GM18951 (cell line): ENCODE results near the gene TMEM26.

ENCODE experiments used
- POLR2A ChIP-seq: IDR thresholded peaks from 4 replicates; pipeline ENCODE4 v1.6.1; 2011; ENCODE audit warnings: mild to moderate bottlenecking; ENCODE audit not compliant: insufficient read length, insufficient read depth; ENCODE audit errors: extremely low read depth
- in situ Hi-C: fragments of 300-500 bp; cut with MboI; formaldehyde crosslinking; loops from one replicate; pipeline ENCODE4 v1.12.0; 2022; ENCODE audit warnings: low sequenced_read_pairs, mixed read lengths, inconsistent platforms; ENCODE audit not compliant: unreplicated experiment

Gene TMEM26

DNA sequence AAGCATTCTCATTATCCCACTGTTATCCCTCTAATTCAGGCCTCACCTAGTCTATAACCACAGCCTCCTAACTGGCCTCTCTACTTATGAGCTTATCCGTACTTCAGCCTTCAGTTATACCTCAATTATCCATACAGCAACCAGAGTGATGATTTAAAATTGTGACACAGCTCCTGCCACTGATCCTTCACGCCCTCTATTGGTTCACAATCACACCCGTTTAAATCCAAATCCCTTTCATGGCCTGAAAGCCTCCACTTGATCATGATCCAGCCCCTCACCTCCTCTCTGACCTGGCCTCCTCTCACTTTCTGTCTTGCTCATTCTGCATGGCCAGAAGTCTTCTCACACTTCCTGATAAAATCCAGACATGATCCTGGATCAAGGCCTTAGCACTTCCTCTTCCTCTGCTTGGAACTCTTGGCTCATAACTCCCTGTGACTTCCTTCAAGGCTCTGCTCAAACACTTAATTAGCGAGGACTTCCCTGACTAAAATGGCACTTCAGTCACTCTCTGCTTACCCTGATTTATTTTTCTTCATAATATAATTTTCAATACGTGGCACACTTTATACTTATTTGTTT is 19.0 kb upstream of the TMEM26 start:
- TF ChIP-seq POLR2A, result no peak
- in situ Hi-C loops, result loop anchor here (25.0 kb wide), 1 partner anchor 660 kb away; no protein-coding TSS in a partner anchor

DNA sequence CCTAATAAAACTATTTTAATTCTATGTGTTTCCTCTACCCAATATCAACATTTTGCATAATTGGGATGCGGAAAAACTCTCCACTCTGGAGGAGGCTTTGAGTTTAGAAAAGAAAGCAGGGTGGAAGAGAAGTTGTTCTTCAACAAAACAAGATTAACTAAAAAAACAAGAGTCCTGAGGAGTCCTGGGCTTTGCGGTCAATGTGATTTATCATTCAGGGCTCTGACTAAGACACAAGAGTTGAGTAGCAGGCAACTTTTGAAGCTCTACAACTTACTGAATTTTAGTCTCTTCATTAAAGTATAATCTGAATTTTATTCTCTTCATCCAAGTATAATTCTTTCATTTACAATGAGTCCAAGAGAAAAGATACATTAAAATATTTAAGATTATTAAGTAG is 18.3 kb upstream of the TMEM26 start:
- in situ Hi-C loops, result loop anchor here (25.0 kb wide), 1 partner anchor 659 kb away; no protein-coding TSS in a partner anchor
- TF ChIP-seq POLR2A, result no peak

DNA sequence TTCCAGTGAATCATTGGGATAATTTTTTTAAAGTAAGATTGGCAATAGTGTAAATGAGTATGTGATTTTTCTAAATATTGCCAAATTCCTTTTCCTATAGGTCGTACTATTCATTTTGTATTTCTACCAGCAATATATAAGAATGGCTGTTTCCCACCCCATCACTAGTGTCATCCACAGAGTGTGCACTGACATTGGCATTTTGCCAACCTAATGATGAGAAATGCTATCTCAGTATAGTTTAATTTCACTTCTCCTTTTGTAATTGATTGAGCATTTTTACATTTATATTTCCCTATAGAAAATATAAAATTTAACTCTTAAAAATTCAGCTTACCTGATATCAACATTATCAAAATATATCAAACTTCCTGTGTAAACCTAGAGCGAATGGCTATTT is 17.6 kb upstream of the TMEM26 start:
- TF ChIP-seq POLR2A, result no peak
- in situ Hi-C loops, result loop anchor here (25.0 kb wide), 1 partner anchor 658 kb away; no protein-coding TSS in a partner anchor

DNA sequence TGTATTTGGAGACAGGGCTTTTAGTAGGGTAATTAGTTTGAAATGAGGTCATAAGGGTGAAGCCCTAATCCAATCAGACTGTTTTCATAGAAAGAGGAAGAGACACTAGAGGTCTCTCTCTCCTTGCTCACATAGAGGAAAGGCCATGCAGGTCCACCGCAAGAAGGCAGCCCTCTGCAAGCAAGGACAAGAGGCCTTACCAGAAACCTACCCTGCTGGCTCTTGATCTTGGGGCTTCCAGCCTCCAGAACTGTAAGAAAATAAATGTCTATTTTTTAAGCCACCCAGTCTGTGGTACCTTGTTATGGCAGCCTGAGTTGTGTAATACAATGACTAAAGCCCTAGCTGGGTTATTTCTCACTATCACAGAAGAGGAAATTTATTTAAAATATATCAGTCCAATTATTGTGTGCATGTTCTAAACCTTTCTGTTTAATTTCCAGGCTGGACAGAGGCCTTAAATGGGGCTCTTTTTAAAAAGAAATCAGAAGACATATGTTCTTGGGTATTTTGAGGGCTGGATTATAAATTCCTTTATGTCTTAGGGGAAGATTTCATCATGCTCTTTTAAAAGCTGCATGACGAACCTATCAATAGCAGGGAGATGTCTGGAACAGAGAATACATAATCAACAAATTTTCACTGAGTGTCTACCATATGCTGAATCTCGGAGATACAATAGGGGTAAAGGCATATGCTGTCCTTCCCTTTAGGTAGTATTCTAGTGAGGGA is 12.9 kb upstream of the TMEM26 start:
- TF ChIP-seq POLR2A, result no peak
- in situ Hi-C loops, result loop anchor here (25.0 kb wide), 1 partner anchor 654 kb away; no protein-coding TSS in a partner anchor

DNA sequence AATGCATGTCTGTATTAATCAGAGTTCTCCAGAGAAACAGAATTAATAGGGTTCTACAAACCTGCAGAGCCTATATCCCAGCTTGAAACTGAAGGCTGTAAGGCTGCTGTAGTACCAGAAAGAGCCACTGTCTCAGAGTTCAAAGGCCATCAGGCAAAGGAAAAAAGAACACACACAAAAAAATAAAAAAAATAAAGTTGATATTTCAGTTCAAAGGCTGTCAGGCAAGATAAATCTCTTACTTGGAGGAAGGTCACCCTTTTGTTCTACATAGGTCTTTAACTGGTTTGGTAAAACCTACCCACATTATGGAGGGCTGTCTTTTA is 12.0 kb upstream of the TMEM26 start:
- in situ Hi-C loops, result loop anchor here (25.0 kb wide), 1 partner anchor 653 kb away; no protein-coding TSS in a partner anchor
- no peak for TF ChIP-seq POLR2A

DNA sequence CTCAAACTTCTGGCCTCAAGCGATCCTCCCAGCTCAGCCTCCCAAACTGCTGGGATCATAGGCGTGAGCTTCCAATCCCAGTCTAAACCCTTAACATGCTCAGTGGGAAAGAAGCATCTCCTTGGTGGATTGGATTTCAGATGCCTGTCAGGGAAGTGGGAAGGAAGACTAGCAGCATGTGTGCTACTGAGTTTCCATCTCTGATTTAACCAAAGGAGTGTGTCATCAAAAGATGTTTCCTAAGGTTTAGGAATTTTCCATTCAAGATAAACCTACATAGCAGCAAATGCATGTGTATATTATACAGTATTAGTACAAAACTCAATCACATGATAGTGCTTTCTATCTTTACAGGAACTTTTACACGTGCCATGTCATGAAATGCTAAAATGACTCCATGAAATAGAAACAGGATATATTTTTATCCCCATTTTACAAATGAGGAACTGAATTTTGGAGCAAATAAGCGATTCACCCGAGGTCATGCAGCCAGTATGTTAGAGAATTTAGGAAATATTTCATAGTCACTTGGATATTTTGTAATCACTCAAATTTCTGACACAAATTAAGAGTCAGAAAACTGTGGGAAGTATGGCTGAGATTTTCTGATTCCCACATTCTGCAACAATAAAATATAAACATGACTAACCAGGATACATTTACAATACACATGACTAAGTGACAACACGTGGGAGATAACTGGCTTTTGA is 11.4 kb upstream of the TMEM26 start:
- no peak for TF ChIP-seq POLR2A
- in situ Hi-C loops, result loop anchor here (25.0 kb wide), 1 partner anchor 652 kb away; no protein-coding TSS in a partner anchor

DNA sequence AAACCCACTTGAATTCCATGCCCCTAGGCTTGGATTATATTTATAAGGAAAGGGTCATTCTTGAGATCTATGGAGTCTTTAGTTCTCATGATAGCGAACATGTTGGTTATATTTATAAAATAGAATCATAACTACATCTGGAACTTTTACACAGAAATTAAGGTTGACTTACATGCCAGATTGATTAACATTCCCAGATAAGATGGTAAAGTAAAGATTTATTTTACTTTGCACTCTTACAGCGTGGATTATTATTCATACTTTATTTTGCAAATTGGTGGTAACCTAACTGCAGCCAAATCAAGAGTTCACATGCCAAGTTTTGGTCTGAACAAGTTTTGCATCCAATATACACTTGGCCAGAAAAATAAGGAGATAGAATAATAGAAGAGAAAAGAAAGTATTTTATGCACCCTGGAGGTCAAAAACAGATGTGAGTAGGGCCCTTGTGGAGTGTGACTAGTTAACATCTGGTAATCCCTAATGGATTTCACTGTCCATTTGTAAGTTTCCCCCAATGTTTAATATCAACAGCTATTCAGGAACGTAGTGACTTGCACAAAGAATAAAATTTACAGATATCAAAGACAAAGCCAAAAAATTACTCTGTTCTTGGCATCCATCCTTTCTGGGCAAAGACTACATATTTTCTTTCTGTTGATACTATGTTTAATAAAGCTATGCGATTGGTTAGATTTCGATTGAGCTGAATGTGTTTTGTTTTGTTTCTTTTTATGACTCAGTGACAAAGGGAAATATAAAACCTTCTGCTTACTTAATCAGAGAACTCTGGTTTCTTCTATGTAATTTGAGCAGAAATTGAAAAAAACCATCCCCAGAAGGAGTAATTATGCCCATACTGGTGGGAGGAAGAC is 10.1 kb upstream of the TMEM26 start:
- TF ChIP-seq POLR2A, result no peak

DNA sequence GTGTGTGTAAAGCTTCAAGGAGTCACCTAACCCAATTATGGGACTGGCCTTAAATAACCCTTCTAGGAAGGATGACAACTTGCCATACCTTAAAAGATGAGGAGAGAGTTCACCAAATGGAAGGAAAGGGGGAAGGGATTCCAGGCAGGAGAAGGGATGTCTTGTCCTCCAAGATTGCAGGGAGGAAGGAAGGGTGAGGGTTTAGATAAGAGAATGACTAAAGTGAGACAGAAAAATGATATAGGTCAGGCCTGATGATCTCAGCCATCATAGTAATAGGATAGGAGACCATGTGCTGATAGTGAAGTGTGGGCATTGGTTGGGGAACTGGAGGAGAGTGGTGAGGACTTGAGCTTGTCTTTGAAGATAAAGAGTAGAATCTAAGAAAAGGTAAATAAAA is 7.7 kb upstream of the TMEM26 start:
- in situ Hi-C loops, result loop anchor here (25.0 kb wide), 1 partner anchor 649 kb away; no protein-coding TSS in a partner anchor
- TF ChIP-seq POLR2A, result no peak

More for the DNA sequence above, 10.1 kb upstream of the TMEM26 start:
- in situ Hi-C loops, result loop anchor here (25.0 kb wide), 1 partner anchor 651 kb away; no protein-coding TSS in a partner anchor

DNA sequence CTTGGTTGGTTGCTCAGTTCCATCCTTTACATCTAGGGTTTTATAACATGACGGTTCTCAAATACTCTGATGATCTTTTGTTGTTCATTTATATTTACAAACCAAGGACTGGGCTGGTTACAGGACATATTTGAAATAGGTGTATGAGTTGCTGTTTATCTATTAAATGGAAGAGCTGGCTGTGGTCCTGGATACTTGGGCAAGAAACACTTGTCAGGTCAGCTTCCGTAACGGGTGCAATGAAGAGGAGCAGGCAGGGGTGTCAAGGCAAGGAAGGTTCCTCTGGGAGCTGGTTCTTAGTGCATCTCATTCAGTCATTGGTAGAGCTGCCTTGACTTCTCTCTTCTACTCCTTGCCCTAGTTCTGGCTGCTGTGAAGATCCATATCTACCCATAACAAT is 4.8 kb upstream of the TMEM26 start:
- TF ChIP-seq POLR2A, result no peak
- in situ Hi-C loops, result loop anchor here (25.0 kb wide), 1 partner anchor 646 kb away; no protein-coding TSS in a partner anchor

DNA sequence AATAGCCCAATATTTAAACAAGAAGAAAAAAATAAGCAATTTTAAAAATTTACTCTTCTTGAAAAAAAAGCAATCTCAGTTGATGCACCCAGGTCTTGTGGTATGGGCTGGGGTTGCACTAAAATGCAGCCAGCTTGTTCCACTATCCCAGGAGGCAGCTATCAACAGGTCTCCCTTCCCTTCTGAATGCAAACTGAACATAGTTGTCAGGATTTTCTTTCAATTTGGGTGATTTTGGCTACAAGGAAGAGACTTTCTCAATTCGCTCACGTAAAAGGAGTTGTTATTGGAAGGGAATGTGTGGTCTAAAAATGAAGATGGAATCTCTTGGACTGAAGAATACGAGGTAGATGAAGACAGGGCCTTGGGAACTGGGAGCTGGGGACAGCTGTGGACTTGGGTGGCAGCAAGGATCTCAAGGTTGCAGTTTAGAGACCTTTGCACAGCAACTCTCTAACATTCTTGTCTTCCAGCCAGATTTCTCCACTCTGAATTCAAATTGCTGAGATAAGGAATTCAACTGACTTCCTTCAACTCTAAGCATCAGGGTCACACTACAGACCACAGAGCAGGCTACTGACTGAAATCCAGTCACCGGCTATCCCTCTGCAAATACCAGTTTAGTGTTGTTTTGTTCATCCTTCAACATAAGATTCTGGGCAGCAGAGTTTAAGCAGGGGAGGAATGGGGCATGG is 3.1 kb upstream of the TMEM26 start:
- no peak for TF ChIP-seq POLR2A
- in situ Hi-C loops, result loop anchor here (25.0 kb wide), 1 partner anchor 644 kb away; no protein-coding TSS in a partner anchor

DNA sequence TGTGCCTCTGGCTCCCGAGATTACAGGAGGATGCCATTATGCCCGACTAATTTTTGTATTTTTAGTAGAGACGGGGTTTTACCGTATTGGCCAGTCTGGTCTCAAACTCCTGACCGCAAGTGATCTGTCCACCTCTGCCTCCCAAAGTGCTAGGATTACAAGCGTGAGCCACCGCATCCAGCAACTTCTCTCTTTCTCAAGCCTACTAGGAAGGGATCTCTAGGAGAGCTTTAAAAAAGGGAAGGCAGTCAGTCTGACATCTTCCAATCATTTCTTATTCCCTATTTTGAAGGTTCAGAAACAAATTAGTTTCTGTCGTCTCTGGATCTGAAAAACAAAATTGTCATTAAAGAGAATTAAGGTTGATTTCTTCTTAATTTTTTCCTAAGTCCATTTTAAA is 2.5 kb upstream of the TMEM26 start:
- in situ Hi-C loops, result loop anchor here (25.0 kb wide), 1 partner anchor 643 kb away; no protein-coding TSS in a partner anchor

DNA sequence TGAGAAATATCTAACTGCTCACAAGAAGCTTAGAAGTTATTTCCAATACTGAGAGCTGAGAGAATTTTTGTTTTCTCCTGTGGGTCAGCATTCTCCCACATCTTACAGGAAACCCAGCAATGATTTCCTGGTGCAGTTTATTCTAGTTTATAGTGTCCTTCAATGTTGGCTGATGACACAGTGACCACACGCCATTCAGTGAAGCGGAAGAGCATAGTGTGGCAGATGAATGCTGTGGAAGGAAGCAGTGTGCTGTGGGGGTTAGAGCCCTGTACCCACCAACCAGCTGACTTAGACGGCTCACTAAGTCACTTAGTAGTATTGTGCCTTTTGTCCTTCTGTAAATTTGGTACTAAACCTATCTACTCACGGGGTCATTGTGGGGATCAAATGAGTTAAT is 1.4 kb upstream of the TMEM26 start:
- in situ Hi-C loops, result loop anchor here (25.0 kb wide), 1 partner anchor 642 kb away; no protein-coding TSS in a partner anchor
- no peak for TF ChIP-seq POLR2A

More for the DNA sequence above, 2.5 kb upstream of the TMEM26 start:
- TF ChIP-seq POLR2A, result no peak
